Dedifferentiated amniotic fluid mesenchymal stem cell (primary cell): ENCODE data around the gene TMPRSS11A.

Source experiments
- DNase-seq: peaks from one replicate; pipeline ENCODE4 v3.0.0-alpha.2; 2016; ENCODE audit errors: extremely low spot score

TMPRSS11A gene

GRCh38 chr4:67963356-67963755 is at the start of gene TMPRSS11A:
Gene TMPRSS11A, minus strand, starts transcription at chr4:67963493. Its CDS starts 100 bp downstream, at chr4:67963393.
- DNase-seq, result no peak

- DNase-seq, result no peak
These were observed 48.4 kb upstream of the TMPRSS11A start for GRCh38 chr4:68011684-68012083.

- DNase-seq, result no peak
These were observed 39.6 kb upstream of the TMPRSS11A start for GRCh38 chr4:68002906-68003305.

GRCh38 chr4:67996127-67996526 is 32.8 kb upstream of the TMPRSS11A start:
- DNase-seq, result no peak

GRCh38 chr4:67988991-67989390 is 25.7 kb upstream of the TMPRSS11A start:
- no peak for DNase-seq

- DNase-seq, result no peak
These were observed 20.0 kb upstream of the TMPRSS11A start for GRCh38 chr4:67983333-67983732.

- DNase-seq, result no peak
These were observed 17.2 kb upstream of the TMPRSS11A start for GRCh38 chr4:67980512-67980911.

GRCh38 chr4:67973608-67974007 is 10.3 kb upstream of the TMPRSS11A start:
- no peak for DNase-seq

- no peak for DNase-seq
These were observed 8.4 kb downstream of the TMPRSS11A start for GRCh38 chr4:67954890-67955289.

- DNase-seq, result no peak
These were observed 22.2 kb downstream of the TMPRSS11A start for GRCh38 chr4:67941074-67941473.

GRCh38 chr4:67940506-67940905 is 22.8 kb downstream of the TMPRSS11A start:
- no peak for DNase-seq

GRCh38 chr4:67939195-67939594 is 24.1 kb downstream of the TMPRSS11A start:
- no peak for DNase-seq

GRCh38 chr4:67935888-67936287 is 27.4 kb downstream of the TMPRSS11A start:
- no peak for DNase-seq

GRCh38 chr4:67934628-67935027 is 28.7 kb downstream of the TMPRSS11A start:
- no peak for DNase-seq

- DNase-seq, result no peak
These were observed 29.5 kb downstream of the TMPRSS11A start for GRCh38 chr4:67933755-67934154.

GRCh38 chr4:67933038-67933437 is 30.3 kb downstream of the TMPRSS11A start:
- DNase-seq, result no peak

- no peak for DNase-seq
These were observed 32.0 kb downstream of the TMPRSS11A start for GRCh38 chr4:67931256-67931655.

GRCh38 chr4:67929426-67929825 is 33.9 kb downstream of the TMPRSS11A start:
- DNase-seq, result no peak

- DNase-seq, result no peak
These were observed 34.7 kb downstream of the TMPRSS11A start for GRCh38 chr4:67928546-67928945.

GRCh38 chr4:67927251-67927650 is 36.0 kb downstream of the TMPRSS11A start:
- DNase-seq, result no peak

GRCh38 chr4:67926485-67926884 is 36.8 kb downstream of the TMPRSS11A start:
- DNase-seq, result no peak

GRCh38 chr4:67922697-67923096 is 40.6 kb downstream of the TMPRSS11A start:
- DNase-seq, result no peak

- no peak for DNase-seq
These were observed 44.9 kb downstream of the TMPRSS11A start for GRCh38 chr4:67918428-67918827.

GRCh38 chr4:67915400-67915966 is 47.8 kb downstream of the TMPRSS11A start:
- DNase-seq, result no peak
